Renal cortex interstitium (tissue), 11 donors: ENCODE data around the gene S100A6. TPM values are rescaled to one million over a fixed set of nuclear protein-coding genes. Genes with fewer than 3 reads are reported as not detected.

Source experiments
- DNase-seq, 11 donors: peaks; one replicate each; pipeline ENCODE4 v3.0.0-alpha.2; 2013; ENCODE audit warnings: low read depth in 9 of 11, low spot score in 4 of 11; ENCODE audit errors: extremely low read depth in 1 of 11
- polyA plus RNA-seq, 3 donors: library from polyadenylated mRNA; unstranded; fragments of 120-200 nt; gene quantifications; one replicate each; pipeline ENCODE4 v1.2.1, GENCODE V29; 2013; ENCODE audit not compliant: insufficient read length in 3 of 3

S100A6 gene
- polyA plus RNA-seq, 3 donors = 182 to 242 (median 198) TPM

DNA sequence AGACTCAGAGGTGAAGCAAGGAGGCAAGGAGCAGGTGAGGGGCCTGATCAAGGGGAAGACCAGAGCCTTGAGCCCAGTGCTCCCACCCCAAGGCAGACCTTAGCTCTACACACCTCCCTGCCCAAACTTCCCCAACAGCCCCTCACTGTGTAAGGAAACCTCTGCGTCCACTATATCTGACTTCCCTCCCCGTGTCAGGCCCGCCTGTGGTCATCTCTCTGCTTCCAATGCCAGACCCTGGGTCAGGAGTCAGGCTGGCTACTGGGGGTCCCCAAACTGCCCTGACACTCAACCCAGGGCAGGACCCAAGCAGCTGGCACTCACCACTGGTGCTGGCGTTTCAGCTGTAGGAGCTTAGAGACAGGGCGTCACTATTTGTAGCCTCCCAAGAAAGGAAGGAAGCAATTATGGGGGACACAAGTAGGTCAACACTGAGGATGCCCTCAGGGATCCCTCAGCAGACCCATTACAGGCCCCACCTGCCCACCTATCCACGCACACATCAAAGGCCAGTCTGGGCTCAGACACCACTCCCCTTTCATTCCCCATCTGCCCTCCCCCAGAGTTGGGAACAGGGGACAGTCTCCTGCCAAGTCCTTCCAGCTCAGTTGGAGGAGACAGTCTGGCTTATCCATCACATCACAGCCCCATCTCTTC lies 14.1 kb upstream of the S100A6 start:
- DNase-seq = no peak

DNA sequence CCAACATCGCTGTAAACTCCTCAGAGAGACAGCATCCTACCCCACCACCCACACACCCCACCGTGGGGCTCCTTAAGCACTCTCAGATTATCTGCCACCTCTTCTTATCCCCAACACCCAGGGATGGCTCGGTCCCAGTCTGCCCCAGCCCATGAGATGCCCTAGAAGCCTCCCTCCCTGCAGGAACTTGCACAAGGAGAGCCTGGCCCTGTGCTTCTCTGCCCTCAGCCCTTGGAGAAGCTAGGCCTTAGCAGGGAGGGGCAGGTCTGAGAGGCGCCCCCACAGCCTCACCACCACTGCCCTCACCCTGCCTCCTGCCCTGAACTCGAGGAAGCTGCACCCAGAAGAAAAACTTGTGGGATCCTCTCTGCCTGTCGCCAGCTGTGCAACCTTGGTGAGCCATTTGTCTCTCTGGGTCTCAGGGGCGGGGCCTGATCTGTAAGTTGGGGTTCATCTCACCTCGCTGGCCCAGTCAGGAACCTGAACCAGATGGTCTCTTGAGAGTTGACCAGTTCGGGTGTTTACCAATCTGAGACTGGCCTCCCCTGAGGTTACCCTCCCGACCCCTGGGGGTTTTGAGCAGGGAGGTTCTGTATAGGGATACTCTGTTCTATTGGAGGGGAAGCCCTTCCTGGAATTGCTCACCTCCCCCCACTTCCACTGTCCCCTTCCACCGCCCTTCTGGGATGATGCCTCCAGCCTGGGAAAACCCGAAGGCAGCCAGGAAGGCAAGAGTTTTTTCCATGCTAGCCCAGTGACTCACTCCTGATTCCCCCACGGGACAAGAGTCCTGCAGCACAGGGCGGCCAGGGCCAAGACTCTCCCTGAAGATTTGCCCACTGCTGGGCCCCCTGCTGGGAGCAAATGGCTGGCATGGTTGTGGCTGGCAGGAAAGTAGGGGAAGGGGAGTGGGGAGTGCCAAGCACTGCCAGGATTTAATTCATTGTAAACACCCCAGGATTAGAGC lies 13.2 kb upstream of the S100A6 start, which contains the start of gene S100A3:
Gene S100A3, minus strand, starts transcription at position 537 of the 967 bp plus-strand sequence. CDS start 773 bp downstream, outside the sequence.
- no peak for DNase-seq

GRCh38 chr1:153547560-153548551 lies 12.1 kb upstream of the S100A6 start:
- no peak for DNase-seq

DNA sequence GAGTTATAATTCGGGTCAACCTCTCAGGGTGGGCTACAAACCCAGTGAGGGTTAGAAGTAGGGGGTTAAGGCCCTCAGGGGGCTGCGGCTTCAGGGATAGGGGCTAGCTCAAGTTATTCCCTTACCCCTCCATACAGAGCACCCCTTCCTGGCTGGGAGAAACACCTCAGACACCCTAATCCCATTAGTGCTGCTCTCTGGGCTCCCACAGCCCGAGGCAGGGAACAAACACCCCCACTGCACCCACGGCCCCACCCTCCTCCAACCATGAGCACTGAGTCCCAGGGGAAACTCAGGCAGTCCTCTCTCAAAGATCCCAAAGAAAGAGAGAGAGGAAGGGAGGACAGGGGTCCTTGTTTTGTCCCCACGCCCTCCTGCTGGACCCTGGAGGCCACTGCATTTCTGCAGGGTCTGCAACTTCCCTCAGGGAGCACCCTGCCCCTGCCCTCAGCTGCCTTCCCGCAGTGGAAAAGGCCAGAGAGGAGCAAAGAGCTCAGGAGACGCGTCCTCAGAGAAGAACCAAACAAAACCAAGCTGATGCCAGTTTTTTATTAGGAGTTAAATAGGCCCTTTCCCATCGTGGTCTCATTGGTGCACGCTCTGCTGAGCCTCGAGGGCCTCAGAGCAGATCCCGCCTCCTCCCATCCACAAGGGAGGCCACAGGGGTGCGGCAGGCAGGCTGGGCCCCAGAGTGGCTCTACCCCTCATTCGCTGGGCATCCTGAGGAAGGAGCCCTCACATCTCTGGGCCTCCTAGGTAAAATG lies 11.2 kb upstream of the S100A6 start:
- no peak for DNase-seq

- no peak for DNase-seq
Observed at GRCh38 chr1:153546371-153546770, 10.6 kb upstream of the S100A6 start.

- DNase-seq = peak in 8 of 11 donors; percentile 75 to 92 (median 82)
Observed at GRCh38 chr1:153545067-153546055, 9.6 kb upstream of the S100A6 start, which contains the start of gene S100A4. S100A4 (minus strand) TSS chr1:153545806; CDS start chr1:153544794, 1,012 bp downstream.

DNA sequence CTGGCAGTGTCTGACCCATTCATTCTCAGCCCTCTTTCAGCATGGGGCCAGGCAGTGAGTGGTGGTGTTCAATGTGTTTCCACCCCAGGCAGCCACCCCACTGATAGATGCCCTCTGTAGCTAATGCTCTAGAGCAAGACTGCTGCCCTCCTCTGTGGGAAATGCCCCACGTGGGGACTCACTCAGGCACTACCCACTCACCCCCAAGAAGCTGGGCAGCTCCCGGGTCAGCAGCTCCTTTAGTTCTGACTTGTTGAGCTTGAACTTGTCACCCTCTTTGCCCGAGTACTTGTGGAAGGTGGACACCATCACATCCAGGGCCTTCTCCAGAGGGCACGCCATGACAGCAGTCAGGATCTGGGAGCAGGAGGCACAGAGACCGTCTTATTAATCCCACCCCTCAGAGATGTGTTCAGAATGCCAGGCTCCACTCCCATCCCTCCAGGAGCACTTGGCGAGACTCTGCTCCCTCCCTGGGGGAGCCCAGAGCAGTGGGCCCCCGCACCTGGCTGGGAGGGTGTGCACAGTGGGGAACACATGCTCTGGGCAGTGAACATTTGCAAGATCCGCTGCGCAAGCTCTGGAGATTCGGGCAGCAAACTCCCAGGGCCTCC lies 8.8 kb upstream of the S100A6 start:
- no peak for DNase-seq

DNA sequence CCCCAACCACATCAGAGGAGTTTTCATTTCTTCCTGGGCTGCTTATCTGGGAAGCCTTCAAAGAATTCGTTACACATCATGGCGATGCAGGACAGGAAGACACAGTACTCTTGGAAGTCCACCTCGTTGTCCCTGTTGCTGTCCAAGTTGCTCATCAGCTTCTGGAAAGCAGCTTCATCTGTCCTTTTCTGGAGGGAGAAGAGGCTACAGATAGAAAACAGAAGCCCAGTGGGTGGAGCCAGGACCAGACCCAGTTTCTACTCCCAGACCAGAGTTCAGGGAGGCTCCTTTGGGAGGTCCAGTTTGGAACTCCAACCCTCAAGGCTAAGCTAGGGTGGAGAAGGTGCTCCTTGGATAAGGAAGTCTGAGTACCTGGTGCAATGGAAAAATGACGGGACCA lies 7.9 kb upstream of the S100A6 start:
- DNase-seq = no peak

- no peak for DNase-seq
Observed at GRCh38 chr1:153542956-153543711, 7.3 kb upstream of the S100A6 start.

DNA sequence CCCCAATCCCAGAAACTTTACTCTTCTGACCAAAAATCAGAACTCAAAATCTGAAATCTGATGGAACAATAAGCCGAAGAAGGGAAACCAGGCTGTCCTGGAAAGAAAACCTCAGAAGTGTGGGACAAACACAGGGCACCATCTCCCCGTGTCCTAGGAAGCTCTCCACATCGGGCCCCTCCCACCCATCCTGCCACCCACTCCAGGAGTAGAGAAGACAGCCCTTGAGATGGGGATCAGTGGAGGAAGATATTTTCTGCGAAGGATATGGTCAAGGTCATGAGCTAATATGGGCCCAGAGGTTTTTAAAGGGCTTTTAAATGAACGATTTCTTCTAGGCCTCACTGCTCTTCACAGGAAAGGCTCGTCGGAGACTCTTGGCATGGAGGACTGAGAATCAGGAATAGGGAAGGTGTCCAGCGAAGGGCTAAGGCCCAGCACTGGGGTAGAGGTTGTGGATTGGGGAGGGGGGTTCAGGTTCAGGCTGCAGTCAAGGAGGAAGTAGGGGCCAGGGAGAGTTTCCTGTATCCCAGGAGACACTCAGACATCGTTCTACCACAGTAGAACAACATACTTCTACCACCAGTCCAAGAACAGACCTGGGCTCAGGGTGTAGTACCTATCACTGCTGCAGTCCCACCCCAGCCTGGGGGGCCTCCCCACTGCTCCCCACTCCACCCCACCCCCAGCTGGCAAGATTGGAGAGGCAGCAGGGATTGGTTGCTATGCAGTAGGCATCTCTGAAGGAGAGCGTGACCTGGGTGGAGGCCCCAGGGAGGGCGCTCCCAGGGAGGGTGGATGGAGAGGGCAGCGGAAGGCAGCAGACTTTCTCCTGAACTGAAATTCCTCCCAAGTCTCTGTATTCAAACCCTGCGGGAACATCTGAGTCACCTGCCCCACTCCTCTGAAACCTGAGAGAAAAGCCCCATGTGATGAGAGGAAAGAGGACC lies 6.1 kb upstream of the S100A6 start:
- DNase-seq = no peak

GRCh38 chr1:153540394-153541361 lies 4.9 kb upstream of the S100A6 start, which contains the start of gene S100A5:
S100A5 (minus strand) TSS chr1:153540934; CDS start chr1:153540191, 743 bp downstream.
- peak in 1 of 11 donors; percentile 48 for DNase-seq

GRCh38 chr1:153539395-153540093 lies 3.8 kb upstream of the S100A6 start:
- no peak for DNase-seq

DNA sequence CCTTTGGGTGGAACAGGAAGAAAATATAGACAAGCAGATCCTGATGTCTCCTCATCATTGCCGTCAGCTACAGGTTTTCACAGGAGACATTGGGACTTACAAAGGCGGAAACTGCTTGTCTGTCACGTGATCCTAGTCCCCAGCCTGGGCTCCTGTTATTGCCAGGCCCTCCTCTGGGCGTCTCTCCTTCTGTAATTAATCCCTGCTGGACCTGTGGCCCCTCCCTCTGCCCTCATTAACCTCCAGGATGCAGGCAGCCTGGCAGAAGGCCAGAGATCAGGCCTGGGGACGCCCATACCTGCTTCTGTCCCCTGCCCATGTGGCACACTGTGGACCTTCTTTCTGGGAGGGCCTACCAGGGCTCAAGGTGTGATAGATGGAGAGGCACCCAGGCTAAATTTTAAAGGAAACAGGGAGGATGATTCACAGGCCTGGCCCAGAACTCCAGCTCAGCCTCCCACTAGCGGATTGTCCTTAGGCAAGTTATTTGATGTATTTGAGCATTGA lies 2.6 kb upstream of the S100A6 start:
- DNase-seq = no peak
